M059J (cell line): ENCODE results near the gene NUP42. TPM values are rescaled to one million over a fixed set of nuclear protein-coding genes. Genes with fewer than 3 reads are reported as not detected.
"Not testable (repeated sequence)": the region's sequence is repeated elsewhere in the genome, so short reads cannot be mapped to it uniquely, and the experiment has no call there.

ENCODE experiments used
- DNase-seq: peaks from one replicate; pipeline ENCODE4 v3.0.0-alpha.2; 2012; ENCODE audit warnings: low read depth
- total RNA-seq: library from RNA; depleted of rRNA; stranded (reverse); fragments of >200 nt; shearing (Covaris generic); gene quantifications from 2 replicates; pipeline ENCODE4 v1.2.3, GENCODE V29; 2014; rRNA removed

NUP42 gene
- total RNA-seq, result 38.5 and 58.7 TPM in 2 replicates

GRCh38 chr7:23181684-23182553, at the start of gene NUP42:
NUP42 (plus strand) TSS chr7:23182048; CDS start chr7:23182086, 38 bp downstream.
- peak; percentile 100 for DNase-seq

DNA sequence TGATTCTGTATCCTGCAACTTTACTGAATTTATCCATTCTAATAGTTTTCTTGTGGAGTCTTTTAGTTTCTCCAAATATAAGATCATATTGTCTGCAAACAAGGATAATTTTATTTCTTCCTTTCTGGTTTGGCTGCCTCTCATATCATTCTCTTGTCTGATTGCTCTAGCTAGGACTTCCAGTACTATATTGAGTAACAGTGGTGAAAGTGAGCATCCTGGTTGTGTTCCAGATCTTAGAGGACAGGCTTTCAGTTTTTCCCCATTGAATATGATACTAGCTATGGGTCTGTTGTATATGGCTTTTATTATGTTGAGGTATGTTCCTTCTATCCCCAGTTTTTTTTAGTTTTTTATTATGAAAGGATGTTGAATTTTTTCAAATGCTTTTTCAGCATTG, 48.1 kb upstream of the NUP42 start:
- DNase-seq, result no peak

DNA sequence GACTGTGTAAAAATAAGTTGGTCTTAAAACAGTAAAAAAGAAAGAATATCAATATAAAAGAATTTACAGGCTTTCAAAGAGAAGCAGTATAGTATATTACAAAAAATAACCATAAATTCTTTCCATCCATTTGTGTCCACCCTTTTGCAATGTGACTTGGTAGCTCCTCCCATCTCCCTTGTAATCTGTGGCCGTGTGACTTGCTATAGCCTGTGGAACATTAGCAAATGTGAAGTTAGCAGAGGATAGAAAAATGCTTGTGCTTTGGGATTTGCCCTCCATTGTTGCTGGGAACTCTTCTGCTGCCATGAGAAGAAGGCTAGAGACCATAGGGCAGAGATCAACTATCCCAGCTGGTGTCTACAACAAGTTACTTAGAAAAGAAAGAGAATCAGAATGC, 46.1 kb upstream of the NUP42 start:
- no peak for DNase-seq

DNA sequence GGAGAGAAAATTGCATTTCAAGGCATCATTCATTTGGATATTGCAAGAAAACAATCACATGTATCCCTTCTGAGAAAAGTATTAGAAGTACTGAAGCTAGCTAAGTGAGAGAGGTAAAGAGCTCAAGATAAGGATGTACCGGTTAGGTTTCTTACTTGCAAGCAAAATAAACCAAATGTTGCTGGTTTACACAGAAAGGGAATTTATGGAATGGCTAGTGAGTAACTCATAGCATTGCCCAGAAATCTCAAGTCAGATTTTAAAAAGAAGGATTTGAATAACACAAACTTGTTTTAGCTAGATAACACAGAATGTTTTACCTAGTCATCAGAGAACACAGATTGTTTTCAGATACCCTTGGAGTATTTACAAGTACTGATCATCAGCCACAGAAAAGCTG, 45.6 kb upstream of the NUP42 start:
- no peak for DNase-seq

DNA sequence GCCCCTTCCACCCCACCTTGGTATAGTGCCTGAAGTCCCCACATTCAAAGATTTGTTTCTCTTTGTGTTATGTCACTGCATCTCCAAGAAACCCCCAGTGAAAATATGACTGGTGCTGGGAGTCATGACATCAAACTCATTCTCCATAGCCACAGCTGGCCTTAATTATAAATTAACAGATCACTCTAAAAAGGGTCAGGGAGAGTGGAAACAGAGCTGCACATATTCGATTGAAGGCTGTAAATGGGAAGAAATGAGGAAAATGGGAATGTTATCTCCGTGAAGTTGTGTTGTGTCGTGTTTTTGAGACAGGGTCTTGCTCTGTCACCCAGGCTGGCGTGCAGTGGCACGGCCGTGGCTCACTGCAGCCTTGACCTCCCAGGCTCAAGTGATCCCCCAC, 24.2 kb upstream of the NUP42 start:
- DNase-seq, result no peak

DNA sequence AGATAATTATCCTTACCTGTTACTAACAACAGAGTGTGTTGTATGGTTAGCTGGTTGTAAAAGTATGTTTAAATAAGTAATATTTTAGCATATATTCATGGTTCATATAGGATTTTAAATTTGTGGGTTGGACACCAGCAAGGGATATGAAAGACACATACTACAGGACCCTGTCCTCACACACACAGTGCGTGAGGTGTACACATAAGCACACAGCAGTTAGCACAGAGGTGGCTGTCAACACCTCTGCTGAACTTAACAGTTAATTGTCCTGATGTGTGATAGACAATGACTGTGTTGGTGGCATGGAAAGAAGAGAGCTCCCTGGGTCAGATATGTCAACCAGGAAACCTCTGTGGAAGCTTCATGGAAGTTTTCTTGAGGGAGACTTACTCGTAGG, 23.3 kb upstream of the NUP42 start:
- DNase-seq, result no peak

- no peak for DNase-seq
Measured at GRCh38 chr7:23161482-23161881, 20.4 kb upstream of the NUP42 start.

DNA sequence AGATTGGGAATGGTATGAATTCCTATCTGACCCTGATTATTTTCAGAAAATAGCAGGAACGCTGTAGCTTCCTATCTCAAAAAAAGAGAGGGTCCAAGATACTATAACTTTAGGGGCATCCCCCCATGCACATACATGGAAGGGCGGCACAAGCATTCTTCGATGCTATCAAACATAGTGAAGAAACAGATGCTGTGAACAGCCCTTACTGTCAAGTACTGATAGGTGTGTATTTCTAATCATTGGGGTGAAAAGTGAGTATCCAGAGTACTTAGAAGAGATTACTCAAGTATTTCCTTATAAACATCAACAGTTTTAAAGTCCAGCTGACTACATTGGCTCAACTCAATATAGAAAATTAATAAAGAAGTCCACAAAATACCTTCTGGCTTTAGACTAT, 17.0 kb upstream of the NUP42 start:
- DNase-seq, result no peak

- no peak for DNase-seq
Measured at GRCh38 chr7:23165316-23165715, 16.5 kb upstream of the NUP42 start.

- DNase-seq, result no peak
Measured at GRCh38 chr7:23167691-23168090, 14.2 kb upstream of the NUP42 start.

- DNase-seq, result no peak
Measured at GRCh38 chr7:23168111-23168885, 13.6 kb upstream of the NUP42 start.

GRCh38 chr7:23175938-23176337, 5.9 kb upstream of the NUP42 start:
- DNase-seq, result no peak

DNA sequence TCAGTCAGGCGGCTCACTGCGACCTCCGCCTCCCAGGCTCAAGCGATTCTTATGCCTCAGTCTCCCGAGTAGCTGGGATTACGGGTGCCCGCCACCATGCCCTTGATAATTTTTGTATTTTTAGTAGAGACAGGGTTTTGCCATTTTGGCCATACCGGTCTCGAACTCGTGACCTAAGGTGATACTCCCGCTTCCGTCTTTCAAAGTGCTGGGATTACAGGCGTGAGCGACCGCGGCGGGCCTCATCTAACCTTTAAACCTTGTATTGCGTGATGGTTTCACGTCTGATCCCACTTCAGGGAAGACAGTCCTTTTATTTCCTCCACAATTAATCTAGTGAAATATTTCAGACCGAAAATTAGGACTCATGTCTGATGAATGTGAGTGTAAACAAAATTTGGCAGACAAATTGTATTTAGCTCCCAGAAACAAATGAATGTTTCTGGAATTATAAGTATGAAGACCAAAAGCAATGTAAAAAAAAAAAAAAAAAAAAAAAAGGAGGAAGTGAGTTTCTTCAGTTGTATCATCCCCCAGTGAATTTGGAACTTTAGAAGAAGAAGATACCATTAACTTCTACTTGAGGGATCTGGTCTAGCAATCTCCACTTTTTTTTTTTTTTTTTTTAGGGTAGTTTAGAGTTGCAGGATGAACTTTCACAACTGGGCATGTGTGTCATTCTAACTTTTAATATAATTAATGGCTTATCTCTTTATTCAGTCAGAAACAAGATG, 1.6 kb downstream of the NUP42 start:
- no peak for DNase-seq

- DNase-seq, result no peak
Measured at GRCh38 chr7:23184291-23184690, 2.4 kb downstream of the NUP42 start.

- DNase-seq, result peak; percentile 61
Measured at GRCh38 chr7:23184709-23185359, 3.0 kb downstream of the NUP42 start.

DNA sequence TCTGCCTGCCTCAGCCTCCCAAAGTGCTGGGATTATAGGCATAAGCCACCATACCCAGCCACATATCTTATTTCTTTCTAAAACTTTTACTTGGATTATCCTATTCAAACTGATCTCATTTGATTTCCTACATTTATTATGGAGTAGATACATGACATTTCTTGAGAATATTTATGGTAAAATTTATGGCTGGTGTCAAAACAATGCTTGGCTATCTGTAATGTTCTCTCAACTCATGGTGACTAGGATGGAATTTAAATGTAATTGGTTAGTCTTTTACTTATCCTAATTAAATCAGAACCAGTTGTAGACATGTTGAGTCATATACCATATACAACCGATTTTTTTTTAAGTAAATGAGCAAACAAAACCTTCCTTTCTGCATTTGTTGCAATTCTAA, 4.1 kb downstream of the NUP42 start:
- DNase-seq, result no peak

GRCh38 chr7:23191022-23191421, 9.2 kb downstream of the NUP42 start:
- DNase-seq, result peak; percentile 46

DNA sequence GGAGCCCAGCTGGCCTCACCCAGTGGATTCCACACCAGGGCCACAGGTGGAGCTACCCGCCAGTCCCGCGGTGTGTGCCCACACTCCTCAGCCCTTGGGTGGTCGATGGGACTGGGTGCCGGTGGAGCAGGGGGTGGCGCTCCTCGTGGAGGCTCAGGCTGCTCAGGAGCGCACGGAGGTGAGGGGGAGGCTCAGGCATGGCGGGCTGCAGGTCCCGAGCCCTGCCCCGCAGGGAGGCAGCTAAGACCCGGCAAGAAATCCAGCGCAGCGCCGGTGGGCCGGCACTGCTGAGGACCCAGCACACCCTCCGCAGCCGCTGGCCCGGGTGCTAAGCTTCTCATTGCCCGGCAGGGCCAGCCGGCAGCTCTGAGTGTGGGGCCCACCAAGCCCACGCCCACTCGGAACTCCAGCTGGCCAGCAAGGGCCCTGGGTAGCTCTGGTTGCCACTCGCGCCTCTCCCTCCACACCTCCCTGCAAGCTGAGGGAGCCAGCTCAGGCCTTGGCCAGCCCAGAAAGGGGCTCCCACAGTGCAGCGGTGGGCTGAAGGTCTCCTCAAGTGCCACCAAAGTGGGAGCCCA, 11.9 kb downstream of the NUP42 start:
- not testable (repeated sequence) for DNase-seq

DNA sequence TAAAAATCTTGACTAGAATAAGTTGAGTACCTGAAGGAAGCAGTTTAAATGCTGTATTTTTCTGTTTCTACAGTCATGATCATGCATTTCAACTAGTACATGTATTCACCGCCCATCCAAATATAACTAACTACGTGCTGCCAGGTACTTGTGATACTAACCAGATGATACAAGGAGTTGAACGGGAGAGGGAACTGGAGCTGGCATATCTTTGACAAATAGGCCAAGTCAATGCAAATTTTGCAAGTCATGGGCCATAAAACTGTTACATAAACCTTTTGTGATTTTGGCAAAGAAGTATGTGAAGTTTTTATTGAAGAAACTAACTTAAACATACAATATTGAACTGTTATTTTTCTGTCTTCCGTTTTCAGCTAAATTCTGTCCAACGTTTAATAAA, 14.5 kb downstream of the NUP42 start:
- no peak for DNase-seq

DNA sequence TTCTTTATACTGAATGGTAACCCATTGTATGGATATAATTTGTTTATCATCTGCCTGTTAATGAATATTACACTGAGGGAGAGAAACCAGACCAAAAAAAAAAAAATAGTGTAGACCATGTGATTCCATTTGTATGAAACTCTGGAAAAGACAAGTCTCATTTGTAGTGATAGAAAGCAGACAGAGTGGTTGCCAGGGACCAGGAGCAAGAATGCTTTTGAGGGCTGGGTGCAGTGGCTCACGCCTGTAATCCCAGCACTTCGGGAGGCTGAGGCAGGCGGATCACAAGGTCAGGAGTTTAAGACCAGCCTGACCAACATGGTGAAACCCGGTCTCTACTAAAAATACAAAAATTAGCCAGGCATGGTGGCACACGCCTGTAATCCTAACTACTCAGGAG, 15.9 kb downstream of the NUP42 start:
- DNase-seq, result not testable (repeated sequence)

GRCh38 chr7:23200331-23200730, 18.5 kb downstream of the NUP42 start:
- DNase-seq, result no peak
